GM12875 (cell line): ENCODE results near the gene FOLR2.

Experiments used
- H3K4me3 ChIP-seq: one replicate; pipeline ENCODE4 v1.5.1; 2011; ENCODE audit warnings: low read depth, low read length, control low read depth
- TF ChIP-seq, protein P1 (sequence below): IDR thresholded peaks from 2 replicates; pipeline ENCODE4 v1.5.1; 2011; ENCODE audit warnings: low read depth, mild to moderate bottlenecking, control low read depth, inconsistent platforms, low read length, moderate library complexity, borderline replicate concordance; ENCODE audit not compliant: insufficient read depth

The FOLR2 gene

DNA sequence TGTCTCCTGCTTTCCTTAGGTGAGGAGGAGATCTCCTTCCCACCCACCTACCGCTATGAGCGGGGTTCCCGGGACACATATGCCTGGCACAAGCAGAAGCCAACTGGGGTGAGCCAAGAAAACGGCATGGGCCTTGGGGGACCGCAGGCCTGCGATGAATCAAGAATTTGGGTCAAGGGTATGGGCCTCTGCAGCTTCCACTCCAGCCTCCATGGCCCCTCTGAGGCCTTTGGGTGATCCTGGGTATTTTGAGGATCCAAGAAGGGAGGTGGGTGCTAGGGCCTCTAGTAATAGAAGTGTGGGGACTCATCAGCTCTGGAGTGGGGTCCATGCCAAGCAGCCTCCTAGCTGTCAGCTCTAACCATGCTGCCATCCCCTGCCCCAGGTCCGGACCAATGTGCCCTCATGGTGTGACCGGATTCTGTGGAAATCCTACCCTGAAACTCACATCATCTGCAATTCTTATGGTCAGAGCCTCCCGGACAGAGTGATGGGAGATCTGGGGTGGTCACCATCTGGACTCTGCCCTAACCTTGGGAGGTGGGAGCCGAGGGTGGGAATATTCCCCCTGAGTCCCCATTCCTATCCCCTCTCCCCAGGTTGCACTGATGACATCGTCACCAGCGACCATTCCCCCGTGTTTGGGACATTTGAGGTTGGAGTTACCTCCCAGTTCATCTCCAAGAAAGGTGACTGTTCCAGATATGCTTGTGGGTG lies 16.6 kb downstream of the FOLR2 start:
- TF ChIP-seq, protein P1, sequence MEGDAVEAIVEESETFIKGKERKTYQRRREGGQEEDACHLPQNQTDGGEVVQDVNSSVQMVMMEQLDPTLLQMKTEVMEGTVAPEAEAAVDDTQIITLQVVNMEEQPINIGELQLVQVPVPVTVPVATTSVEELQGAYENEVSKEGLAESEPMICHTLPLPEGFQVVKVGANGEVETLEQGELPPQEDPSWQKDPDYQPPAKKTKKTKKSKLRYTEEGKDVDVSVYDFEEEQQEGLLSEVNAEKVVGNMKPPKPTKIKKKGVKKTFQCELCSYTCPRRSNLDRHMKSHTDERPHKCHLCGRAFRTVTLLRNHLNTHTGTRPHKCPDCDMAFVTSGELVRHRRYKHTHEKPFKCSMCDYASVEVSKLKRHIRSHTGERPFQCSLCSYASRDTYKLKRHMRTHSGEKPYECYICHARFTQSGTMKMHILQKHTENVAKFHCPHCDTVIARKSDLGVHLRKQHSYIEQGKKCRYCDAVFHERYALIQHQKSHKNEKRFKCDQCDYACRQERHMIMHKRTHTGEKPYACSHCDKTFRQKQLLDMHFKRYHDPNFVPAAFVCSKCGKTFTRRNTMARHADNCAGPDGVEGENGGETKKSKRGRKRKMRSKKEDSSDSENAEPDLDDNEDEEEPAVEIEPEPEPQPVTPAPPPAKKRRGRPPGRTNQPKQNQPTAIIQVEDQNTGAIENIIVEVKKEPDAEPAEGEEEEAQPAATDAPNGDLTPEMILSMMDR = no peak
- H3K4me3 ChIP-seq = no peak overlapping the region

GRCh38 chr11:72233773-72234513 lies 17.3 kb downstream of the FOLR2 start:
- H3K4me3 ChIP-seq = no peak overlapping the region
- TF ChIP-seq, protein P1 = no peak

DNA sequence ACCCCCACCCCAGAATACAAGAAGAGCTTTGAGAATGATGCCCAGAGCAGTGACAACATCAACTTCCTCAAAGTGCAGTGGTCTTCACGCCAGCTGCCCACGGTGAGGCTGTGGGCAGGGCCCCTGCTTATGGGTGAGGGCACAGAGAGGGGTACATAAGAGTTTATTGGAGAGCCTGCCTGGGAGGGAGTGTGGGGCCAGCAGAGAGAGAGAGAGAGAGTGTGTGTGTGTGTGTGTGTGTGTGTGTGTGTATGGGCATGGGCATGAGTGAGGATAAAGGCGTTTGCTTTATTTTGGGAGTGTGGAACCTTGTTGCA lies 17.9 kb downstream of the FOLR2 start:
- H3K4me3 ChIP-seq = no peak overlapping the region
- TF ChIP-seq, protein P1 = no peak

- H3K4me3 ChIP-seq = no peak overlapping the region
- TF ChIP-seq, protein P1 = no peak
Measured at GRCh38 chr11:72234920-72235319, 18.3 kb downstream of the FOLR2 start.

DNA sequence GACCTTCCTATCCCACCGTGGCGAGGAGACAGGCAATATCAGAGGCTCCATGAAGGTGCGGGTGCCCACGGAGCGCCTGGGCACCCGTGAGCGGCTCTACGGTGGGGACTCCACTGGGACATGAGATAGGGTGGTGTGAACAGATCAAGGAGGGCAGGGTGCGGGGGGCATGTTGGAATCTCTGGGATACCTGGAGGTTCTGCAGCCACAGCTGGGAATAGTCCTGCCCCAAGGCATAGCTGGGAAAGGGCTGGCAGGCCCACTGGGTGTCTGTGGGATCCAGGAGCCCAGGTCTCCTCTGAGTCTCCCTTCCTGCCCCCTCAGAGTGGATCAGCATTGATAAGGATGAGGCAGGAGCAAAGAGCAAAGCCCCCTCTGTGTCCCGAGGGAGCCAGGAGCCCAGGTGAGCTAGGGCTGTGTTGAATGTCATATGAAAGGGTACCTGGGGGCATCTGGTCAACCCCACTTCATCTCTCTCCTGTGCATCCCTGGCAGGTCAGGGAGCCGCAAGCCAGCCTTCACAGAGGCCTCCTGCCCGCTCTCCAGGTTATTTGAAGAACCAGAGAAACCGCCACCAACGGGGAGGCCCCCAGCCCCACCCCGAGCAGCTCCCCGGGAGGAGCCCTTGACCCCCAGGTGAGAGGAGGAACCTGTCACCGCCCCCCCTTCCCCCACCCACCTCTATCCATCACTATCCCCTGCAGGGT lies 18.9 kb downstream of the FOLR2 start:
- no peak overlapping the region for H3K4me3 ChIP-seq
- TF ChIP-seq, protein P1 = no peak

GRCh38 chr11:72236083-72236697 lies 19.6 kb downstream of the FOLR2 start:
- H3K4me3 ChIP-seq = no peak overlapping the region
- TF ChIP-seq, protein P1 = no peak

DNA sequence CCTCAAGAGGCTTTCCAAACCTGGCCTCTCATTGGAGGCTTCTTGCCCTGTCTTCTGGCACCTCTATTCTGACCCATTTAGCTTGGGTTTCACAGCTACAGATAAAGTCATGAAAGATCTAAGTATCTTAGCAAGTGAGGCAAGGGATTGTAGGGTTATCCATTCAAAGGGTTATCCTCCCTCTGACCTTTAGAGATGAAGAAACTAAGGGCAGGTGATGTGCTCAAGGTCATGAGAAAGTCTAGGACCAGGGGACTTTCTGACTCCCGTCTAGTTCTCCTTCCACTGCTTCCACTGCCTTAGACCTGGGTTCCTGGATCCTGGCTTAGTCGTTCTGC lies 20.1 kb downstream of the FOLR2 start:
- no peak overlapping the region for H3K4me3 ChIP-seq
- TF ChIP-seq, protein P1 = no peak
